C4-2B (cell line): Measurements from ENCODE around the gene AGBL3.

ENCODE experiments used
- ZFX ChIP-seq: fragments of 450-650 bp; IDR thresholded peaks from 2 replicates; pipeline ENCODE4 v1.6.1; 2017
- TF ChIP-seq, protein P1 (sequence below): fragments of 450-650 bp; conservative IDR thresholded peaks from 2 replicates; pipeline ENCODE4 v1.5.1; 2017; ENCODE audit warnings: mild to moderate bottlenecking

DNA sequence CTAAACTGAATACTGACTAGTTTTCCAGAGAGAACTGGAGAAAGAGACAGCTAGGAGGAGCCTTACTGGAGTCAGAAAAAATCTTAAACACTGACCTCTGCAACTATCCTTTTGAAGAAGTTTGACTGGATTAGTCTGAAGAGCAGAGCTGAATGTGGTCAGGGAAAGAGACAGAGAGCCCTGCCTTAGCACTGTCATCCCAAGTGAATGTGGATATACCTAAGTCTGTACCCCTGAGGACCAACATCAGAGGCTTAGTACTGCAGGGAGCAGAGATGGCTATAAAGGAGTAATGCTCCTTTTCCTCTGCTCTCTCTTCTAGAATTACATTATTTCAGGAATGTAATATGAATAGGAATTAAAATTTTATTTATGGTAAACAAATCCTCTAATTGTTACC is 91.7 kb downstream of the AGBL3 start:
- TF ChIP-seq, protein P1, sequence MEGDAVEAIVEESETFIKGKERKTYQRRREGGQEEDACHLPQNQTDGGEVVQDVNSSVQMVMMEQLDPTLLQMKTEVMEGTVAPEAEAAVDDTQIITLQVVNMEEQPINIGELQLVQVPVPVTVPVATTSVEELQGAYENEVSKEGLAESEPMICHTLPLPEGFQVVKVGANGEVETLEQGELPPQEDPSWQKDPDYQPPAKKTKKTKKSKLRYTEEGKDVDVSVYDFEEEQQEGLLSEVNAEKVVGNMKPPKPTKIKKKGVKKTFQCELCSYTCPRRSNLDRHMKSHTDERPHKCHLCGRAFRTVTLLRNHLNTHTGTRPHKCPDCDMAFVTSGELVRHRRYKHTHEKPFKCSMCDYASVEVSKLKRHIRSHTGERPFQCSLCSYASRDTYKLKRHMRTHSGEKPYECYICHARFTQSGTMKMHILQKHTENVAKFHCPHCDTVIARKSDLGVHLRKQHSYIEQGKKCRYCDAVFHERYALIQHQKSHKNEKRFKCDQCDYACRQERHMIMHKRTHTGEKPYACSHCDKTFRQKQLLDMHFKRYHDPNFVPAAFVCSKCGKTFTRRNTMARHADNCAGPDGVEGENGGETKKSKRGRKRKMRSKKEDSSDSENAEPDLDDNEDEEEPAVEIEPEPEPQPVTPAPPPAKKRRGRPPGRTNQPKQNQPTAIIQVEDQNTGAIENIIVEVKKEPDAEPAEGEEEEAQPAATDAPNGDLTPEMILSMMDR, result no peak
- TF ChIP-seq ZFX, result no peak
